Raji (cell line): Measurements from ENCODE around the gene SPCS1.

Experiments
- POLR2A ChIP-seq: IDR thresholded peaks from 2 replicates; pipeline ENCODE4 v1.6.1; 2011; ENCODE audit warnings: low read depth, low read length, control low read depth; ENCODE audit not compliant: insufficient read depth

The SPCS1 gene

GRCh38 chr3:52712291-52713212 lies 6.6 kb downstream of the SPCS1 start:
- no peak for TF ChIP-seq POLR2A

GRCh38 chr3:52714335-52715302 lies 8.7 kb downstream of the SPCS1 start:
- no peak for TF ChIP-seq POLR2A

GRCh38 chr3:52715714-52716305 lies 9.9 kb downstream of the SPCS1 start:
- no peak for TF ChIP-seq POLR2A

GRCh38 chr3:52719618-52720017 lies 13.7 kb downstream of the SPCS1 start:
- no peak for TF ChIP-seq POLR2A

- TF ChIP-seq POLR2A: no peak
Observed at GRCh38 chr3:52721002-52721729, 15.3 kb downstream of the SPCS1 start.

GRCh38 chr3:52721730-52722008 lies 15.8 kb downstream of the SPCS1 start:
- no peak for TF ChIP-seq POLR2A

GRCh38 chr3:52722491-52722890 lies 16.6 kb downstream of the SPCS1 start:
- TF ChIP-seq POLR2A: no peak

GRCh38 chr3:52723935-52724334 lies 18.0 kb downstream of the SPCS1 start:
- TF ChIP-seq POLR2A: no peak

- no peak for TF ChIP-seq POLR2A
Observed at GRCh38 chr3:52724511-52724910, 18.6 kb downstream of the SPCS1 start.

- TF ChIP-seq POLR2A: no peak
Observed at GRCh38 chr3:52730681-52731080, 24.8 kb downstream of the SPCS1 start.

GRCh38 chr3:52731590-52731989 lies 25.7 kb downstream of the SPCS1 start:
- no peak for TF ChIP-seq POLR2A

- TF ChIP-seq POLR2A: no peak
Observed at GRCh38 chr3:52733256-52733891, 27.5 kb downstream of the SPCS1 start.

GRCh38 chr3:52739730-52740129 lies 33.8 kb downstream of the SPCS1 start:
- TF ChIP-seq POLR2A: no peak

- TF ChIP-seq POLR2A: no peak
Observed at GRCh38 chr3:52742418-52743041, 36.6 kb downstream of the SPCS1 start.

- TF ChIP-seq POLR2A: no peak
Observed at GRCh38 chr3:52743152-52743551, 37.2 kb downstream of the SPCS1 start.

- TF ChIP-seq POLR2A: no peak
Observed at GRCh38 chr3:52743721-52744120, 37.8 kb downstream of the SPCS1 start.
